Astrocyte of the cerebellum (primary cell): ENCODE measurements around the gene POPDC2.
A peak's percentile ranks its signal among the peaks of the same experiment; 100 is the strongest.

Experiments used
- DNase-seq: peaks from one replicate; pipeline ENCODE4 v3.0.0-alpha.2; 2011; ENCODE audit warnings: low read depth
- H3K4me3 ChIP-seq: 2 replicates; pipeline ENCODE4 v1.5.1; 2011; ENCODE audit warnings: mild to moderate bottlenecking, low read depth, low read length, moderate library complexity
- in situ Hi-C: cut with HindIII; loops from 2 replicates; pipeline ENCODE4 v1.10.0; 2017; ENCODE audit warnings: low sequenced_read_pairs
- TF ChIP-seq, protein P1 (sequence below): IDR thresholded peaks from 2 replicates; pipeline ENCODE4 v1.5.1; 2012; ENCODE audit warnings: low read length, low read depth, moderate library complexity, mild to moderate bottlenecking; ENCODE audit errors: missing control alignments

POPDC2 gene

DNA sequence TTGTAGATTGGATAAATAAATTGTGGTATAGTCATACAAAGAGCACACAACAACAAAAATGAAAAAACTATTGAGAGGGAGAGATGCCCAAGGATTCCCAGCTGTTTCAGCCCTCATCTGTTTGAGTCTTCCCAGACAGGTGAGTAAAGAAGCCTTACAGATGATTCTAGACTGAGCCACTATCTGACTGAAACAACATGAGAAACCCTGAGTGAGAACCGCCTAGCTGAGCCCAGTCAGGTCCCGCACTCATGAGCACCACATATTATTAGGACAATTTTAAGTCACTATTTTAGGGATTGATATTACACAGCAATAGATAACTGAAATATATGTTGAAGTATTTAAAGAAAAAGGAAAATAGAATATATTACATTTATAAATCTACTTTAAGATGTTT lies 19.0 kb downstream of the POPDC2 start:
- no peak overlapping the region for H3K4me3 ChIP-seq
- TF ChIP-seq, protein P1, sequence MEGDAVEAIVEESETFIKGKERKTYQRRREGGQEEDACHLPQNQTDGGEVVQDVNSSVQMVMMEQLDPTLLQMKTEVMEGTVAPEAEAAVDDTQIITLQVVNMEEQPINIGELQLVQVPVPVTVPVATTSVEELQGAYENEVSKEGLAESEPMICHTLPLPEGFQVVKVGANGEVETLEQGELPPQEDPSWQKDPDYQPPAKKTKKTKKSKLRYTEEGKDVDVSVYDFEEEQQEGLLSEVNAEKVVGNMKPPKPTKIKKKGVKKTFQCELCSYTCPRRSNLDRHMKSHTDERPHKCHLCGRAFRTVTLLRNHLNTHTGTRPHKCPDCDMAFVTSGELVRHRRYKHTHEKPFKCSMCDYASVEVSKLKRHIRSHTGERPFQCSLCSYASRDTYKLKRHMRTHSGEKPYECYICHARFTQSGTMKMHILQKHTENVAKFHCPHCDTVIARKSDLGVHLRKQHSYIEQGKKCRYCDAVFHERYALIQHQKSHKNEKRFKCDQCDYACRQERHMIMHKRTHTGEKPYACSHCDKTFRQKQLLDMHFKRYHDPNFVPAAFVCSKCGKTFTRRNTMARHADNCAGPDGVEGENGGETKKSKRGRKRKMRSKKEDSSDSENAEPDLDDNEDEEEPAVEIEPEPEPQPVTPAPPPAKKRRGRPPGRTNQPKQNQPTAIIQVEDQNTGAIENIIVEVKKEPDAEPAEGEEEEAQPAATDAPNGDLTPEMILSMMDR: no peak
- in situ Hi-C loops: no loop called here

DNA sequence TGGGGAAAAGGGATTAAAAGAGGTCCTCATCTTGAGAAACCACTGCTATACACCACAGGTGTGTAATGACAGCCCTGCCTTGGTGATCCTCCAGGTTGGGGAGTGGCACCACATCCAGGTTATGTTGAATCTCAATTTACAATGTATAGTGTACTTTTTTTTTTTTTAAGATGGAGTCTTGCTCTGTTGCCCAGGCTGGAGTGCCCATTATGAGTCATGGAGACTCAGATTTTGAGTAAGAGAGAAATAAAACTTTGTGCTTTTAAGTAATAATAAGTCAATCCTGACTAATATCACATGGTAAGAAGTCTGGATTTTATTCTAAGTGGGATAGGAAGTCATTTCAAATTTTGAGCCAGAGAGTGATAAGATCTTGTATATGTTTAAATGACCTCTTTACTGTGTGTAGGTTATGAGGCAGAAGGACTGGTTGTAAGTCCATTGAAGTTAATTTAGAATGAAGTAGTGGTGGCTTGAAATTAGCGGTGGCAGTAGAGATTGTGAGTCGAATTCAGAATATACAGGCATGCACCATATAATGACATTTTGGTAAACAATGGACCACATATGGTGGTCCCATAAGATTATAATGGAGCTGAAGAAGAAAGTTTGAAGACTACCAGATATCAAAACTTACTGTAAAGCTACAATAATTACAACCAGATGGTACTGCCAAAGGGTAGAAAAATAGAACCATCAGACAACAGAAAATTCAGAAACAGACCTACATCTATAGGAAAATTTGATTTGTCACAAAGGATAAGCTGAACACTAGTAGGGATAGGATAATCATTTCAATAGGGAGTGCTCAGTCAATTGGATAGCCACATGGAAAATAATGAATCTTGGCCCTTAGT lies 20.7 kb downstream of the POPDC2 start:
- H3K4me3 ChIP-seq: no peak overlapping the region
- no peak for DNase-seq
- in situ Hi-C loops: no loop called here
- TF ChIP-seq, protein P1: no peak

More for the DNA sequence above, 19.0 kb downstream of the POPDC2 start:
- DNase-seq: no peak

DNA sequence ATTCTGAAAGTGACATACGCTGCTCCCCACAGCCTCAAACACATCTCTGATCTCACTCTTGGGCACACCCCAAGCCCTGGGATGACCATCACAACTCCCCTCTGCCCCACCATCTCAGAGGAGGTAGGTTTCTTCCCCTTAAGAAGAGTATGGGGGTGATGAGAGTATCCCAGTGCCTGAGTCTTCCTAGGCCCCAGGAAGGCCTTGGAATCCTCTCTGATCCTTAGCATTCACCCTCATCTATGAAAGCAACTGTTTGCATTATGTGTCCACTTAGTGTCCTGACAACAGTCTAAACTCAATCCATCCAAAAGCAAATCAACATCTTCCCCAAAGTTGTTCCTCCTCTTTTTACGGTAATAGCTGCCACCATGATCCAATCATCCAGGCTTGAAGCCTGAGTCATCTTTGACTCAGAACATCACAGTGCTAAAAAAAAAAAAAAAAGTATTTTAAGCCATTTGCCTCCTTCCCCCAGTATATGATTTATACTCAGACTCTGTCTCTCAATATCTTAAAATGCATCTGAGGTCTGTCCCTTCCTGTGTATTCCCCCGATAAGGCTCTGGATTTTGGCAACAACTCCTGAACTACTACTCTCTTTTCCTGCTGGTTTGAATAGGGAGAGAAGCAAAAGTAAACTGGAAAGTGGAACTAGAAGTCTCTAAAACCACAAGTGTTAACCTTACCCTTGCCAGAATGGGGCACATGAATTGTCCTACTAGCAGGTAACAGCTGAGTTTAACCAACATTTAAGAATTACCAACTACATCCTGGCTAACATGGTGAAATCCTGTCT lies 22.5 kb downstream of the POPDC2 start:
- in situ Hi-C loops: no loop called here
- DNase-seq: peak; percentile 52
- no peak overlapping the region for H3K4me3 ChIP-seq
- TF ChIP-seq, protein P1: no peak

DNA sequence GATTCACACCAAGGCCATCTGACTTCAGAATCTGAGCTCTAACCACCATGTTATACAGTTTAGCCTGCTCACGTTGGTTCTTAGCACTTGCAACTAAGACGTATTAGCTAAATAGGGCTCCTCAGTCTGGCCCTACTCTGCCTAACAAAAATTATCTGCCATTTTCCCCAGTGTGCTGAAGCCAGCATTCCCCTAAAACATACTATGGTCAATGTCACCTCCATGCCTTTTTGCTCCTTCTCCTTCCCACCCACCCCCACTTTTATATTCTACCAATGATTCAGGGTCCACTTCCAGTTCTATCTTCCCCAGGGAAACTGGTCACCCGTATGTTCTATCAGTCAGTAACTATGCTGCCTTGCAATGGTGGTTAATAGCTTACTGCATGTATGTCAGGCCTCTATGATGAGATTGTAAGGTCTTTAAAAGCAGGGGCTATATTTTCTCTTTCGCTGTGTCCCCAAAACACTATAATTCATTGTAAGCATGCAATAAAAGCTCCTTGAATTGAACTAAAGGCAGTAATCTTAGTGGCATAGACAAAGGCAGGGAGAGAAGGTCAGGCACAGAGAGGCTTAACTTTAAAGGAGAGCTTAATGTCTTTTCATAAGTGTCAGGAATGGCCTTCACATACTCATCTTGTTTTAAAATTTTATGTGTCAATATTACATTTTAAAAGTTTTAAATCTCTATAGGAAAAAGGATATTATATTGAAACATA lies 23.3 kb downstream of the POPDC2 start:
- H3K4me3 ChIP-seq: no peak overlapping the region
- in situ Hi-C loops: no loop called here
- TF ChIP-seq, protein P1: no peak
- no peak for DNase-seq

DNA sequence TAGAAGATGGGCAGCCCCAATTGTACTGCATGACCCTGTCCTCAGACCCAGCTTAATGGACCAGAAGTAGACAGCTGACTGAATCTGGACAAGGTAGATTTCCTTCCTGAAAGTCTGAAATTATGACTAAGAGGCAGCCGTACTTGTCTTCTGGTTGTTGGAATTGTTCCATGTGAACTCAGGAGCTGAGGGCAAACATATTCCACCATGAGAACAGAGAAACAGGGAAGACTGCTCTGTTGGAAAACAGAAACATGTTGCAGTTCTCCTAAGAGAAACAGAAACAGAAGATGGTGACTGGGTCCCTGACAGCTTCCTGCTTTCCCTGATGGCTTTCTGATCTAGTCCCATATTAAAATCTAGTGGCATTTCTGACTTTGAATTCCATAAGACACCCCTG lies 24.1 kb downstream of the POPDC2 start:
- DNase-seq: no peak
- H3K4me3 ChIP-seq: no peak overlapping the region
- TF ChIP-seq, protein P1: no peak
- in situ Hi-C loops: no loop called here

DNA sequence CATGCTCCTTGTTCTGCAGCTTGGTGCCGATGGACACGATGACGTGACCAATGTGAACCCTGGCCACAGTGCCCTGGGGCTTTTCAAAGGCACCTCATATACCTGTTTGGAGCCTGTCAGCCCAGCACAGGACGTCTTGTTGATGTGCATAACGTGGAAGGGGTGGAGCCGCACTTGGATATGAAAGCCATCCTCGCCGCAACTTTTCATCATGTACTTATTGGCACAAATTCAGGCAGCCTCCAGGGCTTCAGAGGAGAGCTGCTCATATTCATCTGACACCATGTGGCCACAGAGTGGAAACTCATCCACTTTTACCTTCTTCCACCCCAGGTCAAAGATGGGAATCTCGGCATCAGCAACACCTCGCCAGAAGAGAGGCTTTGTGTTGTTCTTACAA lies 24.7 kb downstream of the POPDC2 start:
- in situ Hi-C loops: no loop called here
- no peak overlapping the region for H3K4me3 ChIP-seq
- no peak for DNase-seq
- TF ChIP-seq, protein P1: no peak
